ENCODE data around the gene VPS35.
"Not testable (repeated sequence)": the region's sequence is repeated elsewhere in the genome, so short reads cannot be mapped to it uniquely, and the experiment has no call there.

The VPS35 gene

DNA sequence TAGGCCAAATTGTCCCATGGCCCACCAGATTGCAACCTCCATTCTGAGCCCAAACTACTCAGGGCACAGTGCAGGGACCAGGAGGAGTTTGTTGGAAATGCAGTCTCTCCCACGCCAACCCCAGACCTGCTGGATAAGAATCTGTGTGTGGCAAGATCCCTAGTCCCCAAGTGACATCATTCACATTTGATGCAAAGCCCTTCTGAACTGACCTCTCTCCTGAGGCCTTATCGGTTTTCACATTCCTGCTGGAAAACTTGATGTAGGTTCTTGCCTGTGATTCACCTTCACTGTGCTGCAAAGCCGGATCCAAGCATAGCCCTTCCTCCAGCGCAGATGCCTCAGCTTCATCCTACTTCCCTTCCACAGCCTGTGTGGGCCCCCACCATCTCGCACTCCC, 61.2 kb downstream of the VPS35 start:
- Histone ChIP-seq H3K27me3 (ENCODE audit: control insufficient read depth, insufficient read depth, low read length) (no peaks in the 10 kb centered on the region), H3K27ac (ENCODE audit: low read length) (no peak overlapping the region), H3K4me3 (ENCODE audit: low read length) (no peak overlapping the region), H3K4me1 (ENCODE audit: control insufficient read depth, insufficient read depth, low read length) (no peaks in the 10 kb centered on the region), H3K9me3 (ENCODE audit: control insufficient read depth, insufficient read depth, low read length) (no peaks in the 10 kb centered on the region), H3K36me3 (ENCODE audit: control insufficient read depth, insufficient read depth, low read length) (no peaks in the 10 kb centered on the region)
- DNase-seq (ENCODE audit: low read depth, low spot score): no peak
- no CpG with 5 or more reads among the region's 5 CpGs for WGBS (ENCODE audit: insufficient coverage, insufficient read length)

DNA sequence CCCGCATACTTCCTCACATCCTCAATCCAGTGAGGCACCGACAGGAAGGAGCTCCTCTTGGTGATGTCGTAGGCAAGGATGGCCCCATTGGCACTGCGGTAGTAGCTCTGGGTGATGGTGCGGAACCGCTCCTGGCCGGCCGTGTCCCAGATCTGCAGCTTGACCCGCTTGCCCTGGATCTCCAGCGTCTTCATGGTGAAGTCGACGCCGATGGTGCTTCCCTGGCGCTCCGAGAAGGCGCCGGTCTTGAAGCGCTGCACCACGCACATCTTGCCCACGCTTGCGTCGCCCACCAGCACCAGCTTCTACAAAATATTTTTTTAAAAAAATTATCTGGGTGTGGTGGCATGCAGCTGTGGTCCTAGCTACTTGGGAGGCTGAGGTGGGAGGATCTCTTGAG, 62.3 kb downstream of the VPS35 start:
- not testable (repeated sequence) for DNase-seq (ENCODE audit: low read depth, low spot score); H3K4me3 ChIP-seq (ENCODE audit: low read length); H3K9me3 ChIP-seq (ENCODE audit: control insufficient read depth, insufficient read depth, low read length); H3K27me3 ChIP-seq (ENCODE audit: control insufficient read depth, insufficient read depth, low read length); H3K36me3 ChIP-seq (ENCODE audit: control insufficient read depth, insufficient read depth, low read length); H3K4me1 ChIP-seq (ENCODE audit: control insufficient read depth, insufficient read depth, low read length); H3K27ac ChIP-seq (ENCODE audit: low read length)
- no CpG with 5 or more reads among the region's 22 CpGs for WGBS (ENCODE audit: insufficient coverage, insufficient read length)

DNA sequence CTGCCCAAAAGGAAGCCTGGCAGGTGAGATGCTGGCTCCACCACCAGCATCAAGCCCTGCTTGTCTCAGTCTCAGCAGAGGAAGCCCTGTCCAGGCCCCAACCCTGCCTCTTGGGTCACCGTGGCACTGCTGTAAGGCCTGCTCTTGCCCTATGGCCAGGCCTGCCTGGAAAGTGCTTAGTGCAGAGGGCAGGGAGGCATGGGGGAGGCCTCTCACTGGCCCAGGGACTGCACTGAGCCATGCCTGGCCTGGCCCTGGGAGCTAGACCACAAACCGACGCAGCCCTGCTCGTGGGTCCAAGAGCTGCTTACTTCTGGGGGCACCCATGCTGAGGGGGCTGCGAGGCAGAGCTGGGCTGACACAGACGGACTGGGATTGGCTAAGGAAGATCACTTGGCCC, 64.1 kb downstream of the VPS35 start:
- not testable (repeated sequence) for H3K4me3 ChIP-seq (ENCODE audit: low read length); H3K27ac ChIP-seq (ENCODE audit: low read length); H3K9me3 ChIP-seq (ENCODE audit: control insufficient read depth, insufficient read depth, low read length); H3K36me3 ChIP-seq (ENCODE audit: control insufficient read depth, insufficient read depth, low read length); H3K27me3 ChIP-seq (ENCODE audit: control insufficient read depth, insufficient read depth, low read length); DNase-seq (ENCODE audit: low read depth, low spot score); H3K4me1 ChIP-seq (ENCODE audit: control insufficient read depth, insufficient read depth, low read length)
- WGBS (ENCODE audit: insufficient coverage, insufficient read length): no CpG with 5 or more reads among the region's 6 CpGs

DNA sequence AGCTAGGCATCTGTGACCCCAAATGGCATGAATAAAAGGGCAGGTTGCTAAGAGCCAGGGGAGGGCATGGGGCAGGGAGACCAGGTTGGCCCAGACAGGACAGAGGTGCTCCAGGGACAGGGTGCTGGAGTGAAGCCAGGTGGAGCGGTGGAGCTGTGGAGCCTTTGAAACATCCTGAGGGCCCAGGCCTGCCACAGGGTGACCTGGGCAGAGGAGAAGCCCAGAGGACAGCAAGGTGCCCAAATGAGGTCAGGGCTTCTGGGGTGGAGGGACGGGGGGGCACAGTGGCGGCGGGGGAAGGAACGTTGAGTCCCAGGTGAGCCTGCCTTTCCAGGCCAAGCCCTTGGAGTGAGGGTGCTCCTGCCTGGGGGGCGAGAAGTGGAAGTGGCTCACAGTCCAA, 65.3 kb downstream of the VPS35 start:
- H3K36me3 ChIP-seq (ENCODE audit: control insufficient read depth, insufficient read depth, low read length); H3K27ac ChIP-seq (ENCODE audit: low read length); DNase-seq (ENCODE audit: low read depth, low spot score); H3K4me3 ChIP-seq (ENCODE audit: low read length); H3K27me3 ChIP-seq (ENCODE audit: control insufficient read depth, insufficient read depth, low read length); H3K9me3 ChIP-seq (ENCODE audit: control insufficient read depth, insufficient read depth, low read length); H3K4me1 ChIP-seq (ENCODE audit: control insufficient read depth, insufficient read depth, low read length): not testable (repeated sequence)
- WGBS (ENCODE audit: insufficient coverage, insufficient read length): no CpG with 5 or more reads among the region's 6 CpGs

- H3K36me3 ChIP-seq (ENCODE audit: control insufficient read depth, insufficient read depth, low read length); DNase-seq (ENCODE audit: low read depth, low spot score); H3K27ac ChIP-seq (ENCODE audit: low read length); H3K9me3 ChIP-seq (ENCODE audit: control insufficient read depth, insufficient read depth, low read length); H3K4me1 ChIP-seq (ENCODE audit: control insufficient read depth, insufficient read depth, low read length); H3K4me3 ChIP-seq (ENCODE audit: low read length); H3K27me3 ChIP-seq (ENCODE audit: control insufficient read depth, insufficient read depth, low read length): not testable (repeated sequence)
- WGBS (ENCODE audit: insufficient coverage, insufficient read length): no CpG with 5 or more reads among the region's 8 CpGs
Observed at GRCh38 chr16:46623246-46623645, 65.7 kb downstream of the VPS35 start.

DNA sequence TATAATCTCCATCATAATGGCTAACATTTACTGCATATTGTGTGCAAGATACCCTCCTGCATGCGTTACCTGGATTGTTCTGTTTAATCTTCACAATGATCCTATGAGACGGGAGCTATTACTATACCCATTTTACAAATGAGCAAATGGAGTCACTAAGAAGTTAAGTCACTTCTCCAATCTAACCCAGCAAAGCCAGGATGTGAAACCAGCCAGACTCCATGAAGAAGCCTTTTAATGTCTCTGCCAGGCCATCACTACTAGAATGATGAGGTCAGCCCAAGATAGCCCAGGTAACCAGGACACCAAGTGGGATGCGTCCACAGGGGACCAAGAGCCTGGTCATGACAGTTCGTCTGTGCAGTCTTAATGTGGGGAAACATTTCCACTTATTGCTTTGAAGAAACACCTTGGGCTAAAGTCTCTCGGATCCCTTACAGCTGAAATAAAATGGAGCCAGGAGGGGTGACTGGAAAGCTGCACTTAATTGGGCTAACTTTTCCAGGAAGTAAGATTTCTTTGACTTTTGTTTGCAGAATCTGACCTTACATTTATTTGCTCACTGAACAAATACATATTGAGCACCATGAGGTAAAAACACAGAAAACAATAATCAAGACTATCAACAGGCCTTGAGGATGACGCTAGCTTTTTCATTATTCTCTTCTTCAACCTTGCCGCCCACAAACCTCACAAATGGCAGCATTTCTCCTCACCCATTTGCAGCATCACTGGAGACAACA, 66.9 kb downstream of the VPS35 start:
- WGBS (ENCODE audit: insufficient coverage, insufficient read length): no CpG with 5 or more reads among the region's 7 CpGs
- no peak for DNase-seq (ENCODE audit: low read depth, low spot score)
- Histone ChIP-seq H3K27me3 (ENCODE audit: control insufficient read depth, insufficient read depth, low read length) (no peaks in the 10 kb centered on the region), H3K27ac (ENCODE audit: low read length) (no peak overlapping the region), H3K4me3 (ENCODE audit: low read length) (no peak overlapping the region), H3K9me3 (ENCODE audit: control insufficient read depth, insufficient read depth, low read length) (no peaks in the 10 kb centered on the region), H3K36me3 (ENCODE audit: control insufficient read depth, insufficient read depth, low read length) (no peaks in the 10 kb centered on the region), H3K4me1 (ENCODE audit: control insufficient read depth, insufficient read depth, low read length) (no peaks in the 10 kb centered on the region)

DNA sequence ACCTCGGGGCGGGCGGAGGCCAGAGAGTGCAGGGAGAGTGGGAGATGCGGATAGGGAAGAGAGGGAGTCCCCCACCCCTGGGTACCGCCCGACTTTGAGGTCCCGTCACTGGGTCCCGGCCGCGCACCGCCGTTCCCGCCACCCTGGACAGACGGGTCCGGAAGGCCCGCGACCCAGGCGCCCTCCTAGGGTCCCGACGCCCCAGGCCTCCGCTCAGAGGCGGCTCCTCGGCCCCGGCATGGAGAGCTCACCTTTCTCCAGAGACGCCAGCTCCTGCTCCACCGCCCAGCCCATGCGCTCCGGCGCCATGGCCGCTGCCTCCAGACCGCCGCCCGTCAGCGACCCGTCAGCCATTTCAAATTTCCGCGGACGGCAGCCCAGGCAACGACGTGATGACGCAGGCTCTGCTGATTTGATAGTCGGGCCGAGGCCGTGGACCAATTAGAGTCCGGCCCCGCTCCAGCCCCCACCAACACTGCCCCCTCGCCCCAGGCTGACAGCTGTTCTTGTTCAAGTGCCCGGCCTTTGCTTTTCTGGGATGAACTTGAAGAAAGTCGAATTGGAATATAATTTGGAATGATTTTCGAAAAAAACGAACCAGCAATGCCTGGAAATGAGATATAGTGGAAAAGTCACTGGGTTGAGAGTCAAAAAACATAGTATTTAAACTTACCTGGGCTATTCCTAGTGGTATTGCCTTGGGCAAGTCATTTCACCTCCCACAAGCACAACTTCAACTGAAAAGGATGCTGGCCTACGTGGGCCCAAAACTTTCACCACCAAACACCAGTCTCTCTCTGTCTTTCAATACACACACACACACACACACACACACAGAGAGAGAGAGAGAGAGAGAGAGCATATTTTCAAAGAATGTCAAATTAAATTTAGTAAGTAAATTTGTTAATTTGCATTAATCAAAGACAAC, 67.7 kb downstream of the VPS35 start, which contains the start of gene SHCBP1:
Gene SHCBP1 (minus strand): TSS at position 374 of the 928 bp plus-strand sequence. CDS start 20 bp downstream, at position 354.
- WGBS (ENCODE audit: insufficient coverage, insufficient read length): no CpG with 5 or more reads among the region's 52 CpGs
- Histone ChIP-seq H3K9me3 (ENCODE audit: control insufficient read depth, insufficient read depth, low read length) (no peaks in the 10 kb centered on the region), H3K27me3 (ENCODE audit: control insufficient read depth, insufficient read depth, low read length) (no peaks in the 10 kb centered on the region), H3K4me1 (ENCODE audit: control insufficient read depth, insufficient read depth, low read length) (no peaks in the 10 kb centered on the region), H3K4me3 (ENCODE audit: low read length) (peak within 1 kb of the TSS; percentile 93), H3K36me3 (ENCODE audit: control insufficient read depth, insufficient read depth, low read length) (no peaks in the 10 kb centered on the region), H3K27ac (ENCODE audit: low read length) (no peak within 1 kb of the TSS)
- DNase-seq (ENCODE audit: low read depth, low spot score): peak; percentile 72

- no CpG with 5 or more reads among the region's 11 CpGs for WGBS (ENCODE audit: insufficient coverage, insufficient read length)
Observed at GRCh38 chr16:46620266-46621005, 68.5 kb downstream of the VPS35 start.

GRCh38 chr16:46618516-46618915, 70.5 kb downstream of the VPS35 start:
- no peak for DNase-seq (ENCODE audit: low read depth, low spot score)
- H3K27me3 ChIP-seq (ENCODE audit: control insufficient read depth, insufficient read depth, low read length): no peaks in the 10 kb centered on the region
- no peak overlapping the region for H3K27ac ChIP-seq (ENCODE audit: low read length)
- no peaks in the 10 kb centered on the region for H3K9me3 ChIP-seq (ENCODE audit: control insufficient read depth, insufficient read depth, low read length)
- whole genome bisulfite sequencing (ENCODE audit: insufficient coverage, insufficient read length): 100% methylated on average over 1 of the region's 4 CpGs
- H3K36me3 ChIP-seq (ENCODE audit: control insufficient read depth, insufficient read depth, low read length): peaks cover 5% of the 10 kb centered on the region; the same call in 1 of the 2 replicates
- no peaks in the 10 kb centered on the region for H3K4me1 ChIP-seq (ENCODE audit: control insufficient read depth, insufficient read depth, low read length)
- H3K4me3 ChIP-seq (ENCODE audit: low read length): no peak overlapping the region

More at GRCh38 chr16:46620266-46621005, 68.5 kb downstream of the VPS35 start:
- no peak for DNase-seq (ENCODE audit: low read depth, low spot score)
- H3K27ac ChIP-seq (ENCODE audit: low read length): no peak overlapping the region
- peaks cover 3% of the 10 kb centered on the region; the same call in 1 of the 2 replicates for H3K36me3 ChIP-seq (ENCODE audit: control insufficient read depth, insufficient read depth, low read length)
- H3K9me3 ChIP-seq (ENCODE audit: control insufficient read depth, insufficient read depth, low read length): no peaks in the 10 kb centered on the region
- no peaks in the 10 kb centered on the region for H3K27me3 ChIP-seq (ENCODE audit: control insufficient read depth, insufficient read depth, low read length)
- H3K4me3 ChIP-seq (ENCODE audit: low read length): peak overlapping the region; percentile 93
- no peaks in the 10 kb centered on the region for H3K4me1 ChIP-seq (ENCODE audit: control insufficient read depth, insufficient read depth, low read length)

DNA sequence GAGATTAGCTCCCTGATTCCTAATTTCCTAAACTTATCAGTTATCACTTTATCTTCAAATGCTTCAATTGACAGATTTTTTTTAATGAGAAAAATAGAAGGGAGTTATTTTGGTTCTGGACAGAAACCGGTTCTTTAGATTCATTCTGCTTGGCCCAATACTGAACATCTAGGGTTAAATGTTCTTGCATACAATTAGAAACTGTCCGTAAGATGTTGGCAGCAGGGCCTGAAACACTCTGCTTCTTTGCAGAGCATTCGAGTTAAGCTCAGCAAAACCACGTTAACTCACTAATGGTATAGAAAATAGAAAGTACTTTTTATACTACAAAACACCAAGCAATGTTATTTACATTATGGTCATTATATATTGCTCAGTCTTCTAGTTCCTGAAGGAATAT, 75.0 kb downstream of the VPS35 start:
- Histone ChIP-seq H3K27ac (ENCODE audit: low read length) (no peak overlapping the region), H3K27me3 (ENCODE audit: control insufficient read depth, insufficient read depth, low read length) (no peaks in the 10 kb centered on the region), H3K4me1 (ENCODE audit: control insufficient read depth, insufficient read depth, low read length) (no peaks in the 10 kb centered on the region), H3K9me3 (ENCODE audit: control insufficient read depth, insufficient read depth, low read length) (no peaks in the 10 kb centered on the region), H3K36me3 (ENCODE audit: control insufficient read depth, insufficient read depth, low read length) (peaks cover 5% of the 10 kb centered on the region; the same call in 1 of the 2 replicates), H3K4me3 (ENCODE audit: low read length) (no peak overlapping the region)
- no peak for DNase-seq (ENCODE audit: low read depth, low spot score)
- no CpG with 5 or more reads among the region's 4 CpGs for WGBS (ENCODE audit: insufficient coverage, insufficient read length)
